Endothelial cell of hepatic sinusoid (primary cell): ENCODE measurements around the gene DAO.
"Not testable (repeated sequence)": the region's sequence is repeated elsewhere in the genome, so short reads cannot be mapped to it uniquely, and the experiment has no call there.

Experiments used
- in situ Hi-C: cut with HindIII; loops from 2 replicates; pipeline ENCODE4 v1.10.0; 2017; ENCODE audit warnings: low sequenced_read_pairs

The DAO gene

DNA sequence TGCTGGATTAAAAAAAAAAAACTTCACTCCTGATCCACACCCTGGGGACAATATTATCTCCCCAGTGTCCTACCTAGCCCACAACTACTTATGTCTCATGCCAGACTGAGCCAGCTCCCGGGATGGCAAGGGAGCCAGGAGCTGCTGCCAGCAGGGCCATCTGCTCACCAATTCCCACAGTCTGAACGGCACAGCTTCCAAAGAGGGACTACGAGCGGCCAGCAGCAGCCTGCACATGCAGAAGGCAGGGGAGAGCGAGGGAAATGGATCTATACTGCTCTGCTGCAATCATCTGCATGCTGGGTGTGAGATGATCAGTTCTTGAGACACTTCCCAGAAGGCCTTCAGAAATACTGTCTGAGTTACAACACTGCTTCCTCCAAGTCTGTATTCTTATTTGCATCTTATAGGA, 33.6 kb upstream of the DAO start:
- in situ Hi-C loops: loop anchor here (25.0 kb wide), 1 partner anchor 1509 kb away; no protein-coding TSS in a partner anchor

DNA sequence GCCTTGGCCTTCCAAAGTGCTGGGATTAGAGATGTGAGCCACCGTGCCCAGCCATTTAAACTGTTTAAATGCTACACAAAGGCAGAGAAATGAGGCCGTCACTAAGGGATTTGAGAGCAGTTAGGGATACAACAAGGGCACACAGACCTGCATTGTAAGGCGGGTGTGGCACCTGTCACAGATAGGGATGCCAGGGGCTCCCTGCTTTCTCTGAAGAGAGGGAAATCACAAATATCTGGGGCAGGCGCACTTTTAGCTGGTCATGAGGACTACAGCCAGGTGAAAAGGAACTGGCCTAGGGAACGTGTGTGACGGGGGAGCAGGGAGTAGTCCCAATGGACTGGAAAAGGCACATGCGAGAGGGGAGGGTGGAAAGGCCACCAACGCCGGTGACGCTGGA, 32.2 kb upstream of the DAO start:
- in situ Hi-C loops: loop anchor here (25.0 kb wide), 1 partner anchor 1510 kb away; no protein-coding TSS in a partner anchor

DNA sequence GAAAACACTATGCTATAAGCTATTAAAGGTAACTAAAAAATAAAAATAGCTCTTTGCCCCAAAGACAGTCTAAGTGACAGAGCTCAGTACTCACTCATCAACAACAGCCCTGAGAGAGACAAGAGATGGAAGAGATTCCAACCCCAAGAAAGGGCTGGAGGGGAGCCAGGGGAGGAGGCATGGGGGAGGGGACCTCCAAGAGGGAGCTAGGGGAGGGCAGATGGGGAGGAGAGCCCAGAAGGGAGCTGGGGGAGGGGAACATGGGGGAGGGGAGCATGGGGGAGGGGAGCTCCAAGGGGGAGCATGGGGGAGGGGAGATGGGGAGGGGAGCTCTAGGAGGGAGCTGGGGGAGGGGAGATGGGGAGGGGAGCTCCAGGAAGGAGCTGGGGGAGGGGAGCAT, 30.2 kb upstream of the DAO start:
- in situ Hi-C loops: loop anchor here (25.0 kb wide), 1 partner anchor 1512 kb away; no protein-coding TSS in a partner anchor

DNA sequence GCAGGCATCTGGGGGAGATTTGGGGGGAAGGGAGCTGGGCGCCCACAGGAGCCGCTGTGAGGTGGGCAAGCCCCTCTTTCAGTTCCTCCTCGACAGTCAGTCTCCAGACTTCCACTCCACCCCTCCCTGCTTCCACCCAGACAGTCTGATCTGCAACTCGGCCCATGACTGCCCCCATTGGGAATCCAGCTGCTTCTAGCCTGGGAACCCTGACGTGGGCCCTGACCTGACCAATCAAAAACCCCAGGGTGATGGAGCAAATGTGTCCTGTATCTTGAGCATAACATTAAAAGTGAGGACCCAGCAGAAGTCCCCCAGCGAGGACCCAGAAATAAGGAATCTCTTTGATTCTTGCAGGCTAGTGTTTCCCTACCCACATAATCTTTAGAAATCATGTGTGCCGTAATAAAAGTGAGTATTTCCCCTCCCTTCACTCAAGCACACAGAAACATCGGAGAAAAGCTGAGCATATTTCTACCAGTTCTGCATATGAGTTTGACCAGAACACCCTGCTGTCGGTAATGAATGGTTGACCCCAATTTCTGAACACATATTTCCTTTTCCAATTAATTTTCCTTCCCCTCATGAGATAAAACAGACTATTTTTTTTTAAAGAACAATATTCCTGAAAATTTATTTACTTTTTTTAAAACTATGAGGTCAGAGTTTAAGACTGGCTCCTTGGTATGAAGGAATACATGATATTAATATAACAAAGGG, 28.9 kb upstream of the DAO start:
- in situ Hi-C loops: no loop called here

DNA sequence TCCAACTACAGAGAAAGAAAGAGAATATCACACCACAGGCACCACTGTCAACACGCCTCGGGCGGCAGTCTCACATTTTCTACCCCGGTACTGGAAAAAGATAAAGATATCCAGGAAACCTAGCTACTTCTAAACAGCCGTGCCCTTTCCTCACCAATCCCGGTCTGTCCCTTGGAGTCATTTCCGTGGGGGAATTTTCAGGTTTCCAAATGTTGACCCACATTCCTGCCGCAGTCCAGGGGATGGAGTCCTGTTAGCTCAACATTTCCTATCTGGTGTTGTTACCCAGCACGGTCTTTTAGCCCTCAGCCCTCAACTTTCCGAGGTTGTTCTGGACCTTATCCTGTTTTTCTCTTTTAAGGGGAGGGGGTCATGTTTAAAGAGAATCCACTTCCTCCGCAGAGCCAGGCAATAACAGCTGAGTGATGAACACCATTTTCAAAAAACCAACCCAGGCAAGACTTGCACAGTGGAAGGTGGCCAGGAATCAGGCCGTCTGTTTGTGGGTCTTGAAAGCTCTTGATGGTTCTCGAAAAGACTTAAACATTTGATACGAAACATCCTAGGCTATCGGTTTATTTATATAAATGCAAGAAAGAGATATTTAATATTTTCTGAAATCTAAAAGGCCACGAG, 27.1 kb upstream of the DAO start:
- in situ Hi-C loops: no loop called here

DNA sequence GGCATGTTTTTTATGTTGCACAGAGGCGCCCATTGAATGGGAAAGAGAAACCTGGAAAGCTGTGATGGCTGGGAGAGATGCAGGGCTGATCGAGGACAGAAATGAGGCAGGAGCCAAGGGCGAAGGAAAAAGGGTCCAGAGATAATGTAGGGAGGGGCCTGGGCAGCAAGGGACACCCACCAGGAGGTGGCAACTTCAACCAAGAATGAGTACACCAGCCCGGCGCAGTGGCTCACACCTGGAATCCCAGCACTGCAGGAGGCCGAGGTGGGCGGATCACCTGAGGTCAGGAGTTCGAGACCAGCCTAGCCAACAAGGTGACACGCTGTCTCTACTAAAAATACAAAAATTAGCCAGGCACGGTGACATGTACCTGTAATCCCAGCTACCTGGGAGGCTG, 26.5 kb upstream of the DAO start:
- in situ Hi-C loops: no loop called here

DNA sequence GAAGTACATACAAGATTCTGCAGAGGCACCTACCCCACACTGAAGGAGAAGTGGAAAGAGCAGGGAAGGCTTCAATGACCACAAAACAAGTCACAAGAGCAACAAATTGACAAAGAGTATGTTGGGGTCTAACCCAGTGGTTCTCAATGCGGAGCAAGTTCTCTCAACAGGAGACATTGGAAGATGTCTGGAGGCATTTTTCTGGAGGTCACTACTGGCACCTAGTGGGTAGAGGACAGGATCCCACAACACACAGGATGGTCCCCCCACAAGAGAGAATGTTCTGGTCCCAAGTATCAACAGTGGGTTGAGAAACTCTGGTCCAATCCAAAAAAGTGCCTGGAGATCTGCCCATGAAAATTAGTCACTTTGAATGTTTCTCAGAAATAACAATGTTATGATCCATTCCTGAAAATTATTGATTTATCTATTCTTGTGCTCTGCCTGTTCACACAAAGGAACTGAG, 25.9 kb upstream of the DAO start:
- in situ Hi-C loops: no loop called here

DNA sequence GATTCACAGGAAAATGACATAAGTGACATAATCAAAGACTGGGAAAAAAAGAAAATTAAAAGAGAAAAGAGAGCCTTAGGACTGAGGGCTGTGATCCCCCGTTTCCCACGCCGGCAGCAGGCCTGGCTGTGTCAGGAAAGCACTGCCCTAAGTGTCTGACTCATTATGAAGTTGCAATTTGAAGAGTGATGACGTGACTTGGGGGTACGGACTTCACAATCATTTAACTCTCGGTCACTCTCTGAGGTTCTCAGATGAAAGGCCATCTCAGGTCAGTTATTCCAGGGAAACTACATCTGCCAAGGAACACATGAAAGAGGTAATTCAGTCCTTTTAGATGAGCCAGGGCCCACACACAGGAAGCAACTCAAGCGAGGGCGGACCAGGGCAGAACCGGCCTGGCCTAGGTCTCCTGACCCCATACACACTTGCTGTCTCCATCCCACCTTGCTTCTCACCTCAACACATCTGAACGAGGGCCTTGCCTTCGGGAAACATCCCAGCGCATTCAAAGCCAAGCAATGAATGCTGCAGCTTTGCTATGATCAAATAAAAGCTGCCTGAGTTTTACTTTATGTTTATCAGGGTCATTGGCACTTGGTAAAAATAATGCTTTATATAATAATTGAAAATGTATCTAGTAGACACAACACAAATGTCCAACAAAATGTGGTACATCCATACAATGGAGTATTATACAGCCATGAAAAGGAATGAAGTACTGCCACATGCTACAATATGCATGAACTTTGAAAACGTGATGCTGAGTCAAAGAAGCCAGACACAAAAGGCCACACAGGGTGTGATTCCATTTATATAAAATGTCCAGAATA, 25.2 kb upstream of the DAO start:
- in situ Hi-C loops: no loop called here

DNA sequence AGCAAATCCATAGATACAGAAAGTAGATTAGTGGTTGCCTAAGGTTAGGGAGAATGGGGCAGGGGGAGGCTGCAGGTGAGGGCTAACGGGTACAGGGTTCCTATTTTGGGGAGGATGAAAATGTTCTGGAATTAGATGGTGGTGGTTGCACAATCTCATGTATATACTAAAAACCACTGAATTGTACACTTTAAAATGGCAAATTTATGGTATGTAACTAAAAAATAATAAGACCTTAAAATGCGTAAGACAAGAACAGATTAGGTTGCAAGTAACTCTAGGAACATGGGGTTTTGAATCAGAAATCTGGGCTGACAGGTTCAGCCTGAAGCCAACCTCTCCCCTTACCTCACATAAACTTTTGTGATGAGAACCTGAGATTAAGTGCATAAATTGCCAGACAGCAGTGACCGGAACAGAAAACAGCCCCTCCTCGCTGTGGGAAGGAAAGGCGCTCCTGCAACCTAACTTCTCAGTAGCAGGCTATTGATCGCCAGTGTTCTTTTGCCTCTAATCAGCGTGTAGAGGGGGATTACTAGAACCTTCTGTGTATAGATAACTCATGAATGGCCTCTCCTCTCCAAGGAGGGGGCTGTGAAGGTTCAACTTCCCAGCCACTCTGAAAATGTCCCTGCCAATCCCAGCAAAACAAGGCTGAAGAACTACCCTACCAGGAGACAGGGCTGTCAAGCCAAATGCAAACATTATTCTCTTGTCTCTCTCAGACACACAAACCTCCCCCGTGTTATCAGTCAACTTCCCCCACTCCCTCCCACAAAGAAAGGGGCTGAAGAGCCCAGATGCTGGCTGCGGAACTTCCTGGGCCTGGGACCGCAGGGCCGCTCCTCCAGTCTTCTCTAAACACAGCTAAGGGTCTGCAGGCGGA, 24.4 kb upstream of the DAO start:
- in situ Hi-C loops: no loop called here

DNA sequence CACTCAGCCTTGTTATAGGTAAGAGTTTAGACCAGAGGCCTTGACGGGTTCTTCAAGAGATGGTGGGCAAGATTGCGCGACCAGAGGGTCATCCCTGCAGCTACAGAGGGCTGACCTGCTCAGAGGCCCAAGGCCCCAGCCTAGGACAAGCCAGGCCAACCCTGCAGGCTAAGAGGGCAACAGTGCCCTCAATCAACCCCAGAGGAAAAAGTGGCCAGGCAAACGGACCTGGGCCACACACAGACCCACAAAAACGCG, 23.8 kb upstream of the DAO start:
- in situ Hi-C loops: no loop called here

DNA sequence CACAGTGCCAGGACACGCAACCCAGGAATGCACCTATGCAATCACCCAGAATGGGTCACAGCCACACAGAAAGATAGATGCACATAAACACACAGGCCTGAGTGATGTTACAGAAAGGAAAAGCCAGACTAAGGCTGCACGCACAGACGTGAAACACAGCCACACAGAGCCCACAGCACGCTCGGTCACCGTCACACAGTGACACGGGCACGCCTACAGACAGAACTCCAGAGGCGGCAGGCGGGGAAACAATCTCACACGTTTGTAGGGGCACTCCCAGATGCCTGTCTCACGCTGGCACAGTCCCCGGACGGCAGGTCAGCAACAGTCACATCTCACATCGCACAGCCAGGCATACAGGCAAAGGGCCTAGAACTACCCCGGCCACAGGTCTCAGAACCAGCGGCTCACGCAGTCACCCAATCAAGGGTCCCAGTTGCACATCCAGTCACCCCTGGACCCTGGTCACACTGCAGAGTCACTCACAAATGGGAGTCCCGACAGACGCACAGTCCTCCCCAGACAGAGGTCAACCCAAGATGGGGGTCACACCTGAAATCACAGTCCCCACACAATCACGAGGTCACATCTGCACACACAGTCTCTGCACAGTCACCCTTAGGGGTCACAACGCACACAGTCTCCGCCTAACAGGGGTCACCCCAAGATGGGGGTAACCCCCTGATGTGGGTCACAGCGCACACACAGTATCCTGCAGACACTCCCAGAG, 23.3 kb upstream of the DAO start:
- in situ Hi-C loops: no loop called here

DNA sequence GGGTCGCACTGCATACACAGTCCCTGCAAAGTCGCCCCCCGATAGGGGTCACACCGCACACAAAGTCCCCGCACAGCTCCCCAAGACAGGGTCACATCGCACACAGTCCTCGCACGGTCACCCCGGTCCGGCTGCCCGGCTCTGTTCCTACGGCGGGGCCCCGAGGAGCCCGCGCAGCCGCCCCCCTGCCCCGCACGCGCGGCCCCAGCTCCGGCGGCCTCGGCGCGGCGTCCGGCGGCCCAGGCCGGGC, 22.8 kb upstream of the DAO start:
- in situ Hi-C loops: no loop called here

DNA sequence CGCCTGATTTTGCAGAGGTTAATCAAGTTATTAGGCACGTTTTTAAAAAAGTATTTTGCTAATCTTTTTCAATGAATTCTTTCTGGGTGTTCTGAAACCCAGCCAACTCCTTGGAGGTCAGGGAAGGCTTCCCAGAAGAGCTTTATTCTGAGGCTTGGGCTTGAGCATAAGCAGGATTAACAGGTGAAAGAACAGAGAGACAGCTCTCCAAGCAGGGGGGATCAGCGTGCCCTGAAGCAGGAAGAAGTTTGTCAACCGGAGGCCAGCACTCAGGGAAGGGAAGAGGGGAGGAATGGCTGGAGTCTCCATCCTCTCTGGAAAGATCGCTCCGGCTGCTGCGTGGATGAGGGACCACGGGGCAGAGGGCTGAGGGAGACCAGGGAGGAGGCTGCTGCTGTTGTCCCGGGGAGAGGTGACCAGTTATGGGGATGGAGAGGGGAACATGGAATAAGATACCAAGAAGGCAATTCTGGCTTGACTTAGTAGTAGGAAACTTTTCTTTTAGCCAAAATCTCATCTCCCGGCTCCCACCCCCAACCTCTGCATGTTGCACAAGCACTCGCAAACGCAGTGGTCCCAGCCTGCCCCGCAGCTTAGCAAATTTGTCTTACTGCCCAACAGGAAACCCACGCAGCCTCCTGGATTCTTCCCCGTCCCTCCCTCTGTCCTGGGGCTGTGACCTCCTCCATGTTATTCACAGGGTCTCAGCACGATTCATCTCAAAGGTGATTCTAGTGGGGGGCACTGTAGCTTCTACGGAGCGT, 21.4 kb upstream of the DAO start:
- in situ Hi-C loops: no loop called here

DNA sequence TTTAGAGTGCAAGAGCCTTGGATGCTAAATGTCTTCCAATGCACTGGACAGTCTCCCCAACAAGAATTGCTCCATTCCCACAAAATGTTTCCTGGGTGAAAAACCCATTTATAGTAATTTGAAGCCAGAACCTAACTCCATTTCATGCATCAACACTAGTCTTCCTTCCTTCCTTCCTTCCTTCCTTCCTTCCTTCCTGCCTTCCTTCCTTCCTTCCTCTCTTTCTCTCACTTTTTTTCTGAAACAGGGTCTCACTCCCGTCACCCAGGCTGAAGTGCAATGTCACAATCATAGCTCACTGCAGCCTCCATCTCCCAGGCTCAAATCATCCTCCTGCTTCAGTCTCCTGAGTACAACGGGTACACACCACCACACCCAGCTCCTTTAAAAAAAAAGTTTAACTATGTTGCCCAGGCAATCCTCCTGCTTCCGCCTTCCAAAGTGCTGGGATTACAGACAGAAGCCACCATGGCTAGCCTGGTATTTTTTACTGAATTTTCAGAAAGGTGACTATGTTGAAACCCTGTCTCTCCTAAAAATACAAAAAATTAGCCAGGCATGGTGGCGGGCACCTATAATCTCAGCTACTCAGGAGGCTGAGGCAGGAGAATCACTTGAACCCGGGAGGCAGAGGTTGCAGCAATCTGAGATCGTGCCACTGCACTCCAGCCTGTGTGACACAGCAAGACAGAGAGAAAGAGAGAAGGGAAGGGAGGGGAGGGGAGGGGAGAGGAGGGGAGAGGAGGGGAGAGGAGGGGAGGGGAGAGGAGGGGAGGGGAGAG, 20.6 kb upstream of the DAO start:
- in situ Hi-C loops: not testable (repeated sequence)

DNA sequence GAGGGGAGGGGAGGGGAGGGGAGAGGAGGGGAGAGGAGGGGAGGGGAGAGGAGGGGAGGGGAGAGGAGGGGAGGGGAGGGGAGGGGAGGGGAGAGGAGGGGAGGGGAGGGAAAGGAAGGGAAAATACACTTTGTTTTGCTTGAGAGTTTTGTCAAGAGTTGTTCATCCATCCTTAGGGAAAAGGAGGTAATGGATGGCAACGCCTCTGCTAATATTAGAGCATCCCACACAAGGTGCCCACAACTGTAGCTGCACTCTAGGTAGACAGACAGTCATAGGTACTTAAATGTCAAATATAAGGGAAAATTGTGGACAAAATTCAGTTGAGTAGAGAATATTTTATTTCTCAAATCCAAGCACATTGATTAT, 20.0 kb upstream of the DAO start:
- in situ Hi-C loops: loop anchor here (10.0 kb wide), 1 partner anchor 235 kb away; the partner anchor contains the start of genes ALKBH2 and UNG

DNA sequence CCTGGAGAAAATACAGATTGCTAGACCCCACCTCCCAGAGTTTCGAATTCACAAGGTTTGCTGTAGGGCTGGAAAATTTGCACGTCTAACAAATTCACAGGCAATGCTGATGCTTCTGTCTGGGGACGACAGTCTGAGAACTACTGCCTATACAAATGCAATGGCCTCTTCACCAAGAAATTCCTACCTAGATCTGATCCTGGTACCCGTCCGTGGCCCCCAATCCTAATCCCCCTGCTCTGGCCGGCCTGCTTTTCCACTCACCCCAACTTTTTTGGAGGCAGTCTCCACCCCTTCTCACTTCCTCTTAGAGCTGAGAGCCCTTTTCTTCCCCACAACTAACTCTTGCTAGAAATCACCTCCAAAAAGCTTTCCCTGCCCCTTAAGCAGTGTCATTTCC, 19.4 kb upstream of the DAO start:
- in situ Hi-C loops: loop anchor here (10.0 kb wide), 1 partner anchor 234 kb away; the partner anchor contains the start of genes ALKBH2 and UNG

DNA sequence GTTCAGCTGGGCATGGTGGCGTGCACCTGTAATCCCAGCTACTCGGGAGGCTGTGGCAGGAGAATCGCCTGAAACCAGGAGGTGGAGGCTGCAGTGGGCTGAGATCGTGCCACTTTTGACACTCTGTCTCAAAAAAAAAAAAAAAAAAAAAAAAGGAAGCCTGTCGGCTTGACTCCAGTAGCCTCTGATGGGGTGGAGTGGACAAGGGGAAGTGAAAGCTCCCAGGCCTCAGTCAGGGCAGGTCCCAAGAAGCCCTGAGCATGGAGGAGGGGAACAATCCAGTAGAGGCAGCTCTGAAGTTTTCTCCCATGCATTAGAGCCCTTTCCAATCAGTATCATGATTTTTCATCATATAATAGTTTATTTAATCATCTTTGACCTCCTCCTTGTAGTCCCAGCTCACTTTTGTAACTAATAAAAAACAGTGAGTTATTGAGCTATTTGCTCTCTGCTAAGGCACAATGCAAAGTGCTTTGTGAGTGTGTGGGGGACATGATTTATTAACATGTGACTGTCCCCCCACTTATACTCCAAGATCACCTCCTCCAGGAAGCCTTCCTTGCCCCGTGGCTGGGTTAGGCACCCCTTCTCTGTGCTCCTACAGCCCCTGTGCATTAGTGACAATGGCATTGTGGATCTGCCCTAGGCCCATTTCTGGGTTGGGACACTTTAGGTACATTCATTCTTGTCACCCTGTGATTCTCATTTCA, 17.9 kb upstream of the DAO start:
- in situ Hi-C loops: loop anchor here (10.0 kb wide), 1 partner anchor 233 kb away; the partner anchor contains the start of genes ALKBH2 and UNG

DNA sequence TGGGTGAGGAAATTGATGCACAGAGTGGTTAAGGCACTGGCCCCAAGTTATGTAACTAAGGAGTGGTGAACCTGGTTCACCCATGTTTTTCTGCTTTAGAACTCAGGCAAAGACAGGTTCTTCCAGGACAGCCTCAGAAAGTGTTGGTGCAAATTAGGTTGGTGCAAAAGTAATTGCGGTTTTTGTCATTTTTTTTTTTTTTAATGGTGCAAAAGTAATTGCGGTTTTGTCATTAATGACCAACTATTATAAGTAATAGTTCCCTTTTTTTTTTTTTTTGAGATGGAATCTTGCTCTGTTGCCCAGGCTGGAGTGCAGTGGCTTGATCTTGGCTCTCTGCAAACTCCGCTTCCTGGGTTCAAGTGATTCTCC, 17.3 kb upstream of the DAO start:
- in situ Hi-C loops: loop anchor here (10.0 kb wide), 1 partner anchor 232 kb away; the partner anchor contains the start of genes ALKBH2 and UNG
